Measurements from ENCODE around the gene ARHGAP26.

The ARHGAP26 gene

DNA sequence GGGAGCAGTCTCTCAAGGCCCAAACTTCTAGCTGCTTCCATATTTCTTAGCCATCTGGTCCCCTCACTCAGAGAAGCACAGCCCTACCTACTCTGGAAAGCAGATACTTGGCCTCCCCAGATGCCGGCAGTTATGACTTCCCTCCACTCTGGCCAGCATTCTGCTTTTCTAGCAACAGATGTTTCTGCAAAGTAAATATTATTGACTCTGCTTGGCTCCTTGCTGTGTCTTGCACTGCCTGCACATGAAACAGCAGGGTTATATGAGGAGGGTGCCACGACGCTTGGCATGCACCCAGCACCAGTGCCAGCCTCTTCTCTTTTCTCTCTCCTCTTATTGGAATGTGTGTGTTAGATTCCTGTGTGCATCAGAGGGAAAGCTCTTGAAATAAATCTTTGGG is 99.7 kb downstream of the ARHGAP26 start:
- no peak for DNase-seq (ENCODE audit: low read depth)
- TF ChIP-seq, protein P1, sequence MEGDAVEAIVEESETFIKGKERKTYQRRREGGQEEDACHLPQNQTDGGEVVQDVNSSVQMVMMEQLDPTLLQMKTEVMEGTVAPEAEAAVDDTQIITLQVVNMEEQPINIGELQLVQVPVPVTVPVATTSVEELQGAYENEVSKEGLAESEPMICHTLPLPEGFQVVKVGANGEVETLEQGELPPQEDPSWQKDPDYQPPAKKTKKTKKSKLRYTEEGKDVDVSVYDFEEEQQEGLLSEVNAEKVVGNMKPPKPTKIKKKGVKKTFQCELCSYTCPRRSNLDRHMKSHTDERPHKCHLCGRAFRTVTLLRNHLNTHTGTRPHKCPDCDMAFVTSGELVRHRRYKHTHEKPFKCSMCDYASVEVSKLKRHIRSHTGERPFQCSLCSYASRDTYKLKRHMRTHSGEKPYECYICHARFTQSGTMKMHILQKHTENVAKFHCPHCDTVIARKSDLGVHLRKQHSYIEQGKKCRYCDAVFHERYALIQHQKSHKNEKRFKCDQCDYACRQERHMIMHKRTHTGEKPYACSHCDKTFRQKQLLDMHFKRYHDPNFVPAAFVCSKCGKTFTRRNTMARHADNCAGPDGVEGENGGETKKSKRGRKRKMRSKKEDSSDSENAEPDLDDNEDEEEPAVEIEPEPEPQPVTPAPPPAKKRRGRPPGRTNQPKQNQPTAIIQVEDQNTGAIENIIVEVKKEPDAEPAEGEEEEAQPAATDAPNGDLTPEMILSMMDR (IDR thresholded peaks at IDR 0.05; ENCODE audit: insufficient read depth, low read depth, low read length, missing control alignments), result no peak
- no peak overlapping the region for H3K4me3 ChIP-seq (ENCODE audit: low read depth, low read length)

DNA sequence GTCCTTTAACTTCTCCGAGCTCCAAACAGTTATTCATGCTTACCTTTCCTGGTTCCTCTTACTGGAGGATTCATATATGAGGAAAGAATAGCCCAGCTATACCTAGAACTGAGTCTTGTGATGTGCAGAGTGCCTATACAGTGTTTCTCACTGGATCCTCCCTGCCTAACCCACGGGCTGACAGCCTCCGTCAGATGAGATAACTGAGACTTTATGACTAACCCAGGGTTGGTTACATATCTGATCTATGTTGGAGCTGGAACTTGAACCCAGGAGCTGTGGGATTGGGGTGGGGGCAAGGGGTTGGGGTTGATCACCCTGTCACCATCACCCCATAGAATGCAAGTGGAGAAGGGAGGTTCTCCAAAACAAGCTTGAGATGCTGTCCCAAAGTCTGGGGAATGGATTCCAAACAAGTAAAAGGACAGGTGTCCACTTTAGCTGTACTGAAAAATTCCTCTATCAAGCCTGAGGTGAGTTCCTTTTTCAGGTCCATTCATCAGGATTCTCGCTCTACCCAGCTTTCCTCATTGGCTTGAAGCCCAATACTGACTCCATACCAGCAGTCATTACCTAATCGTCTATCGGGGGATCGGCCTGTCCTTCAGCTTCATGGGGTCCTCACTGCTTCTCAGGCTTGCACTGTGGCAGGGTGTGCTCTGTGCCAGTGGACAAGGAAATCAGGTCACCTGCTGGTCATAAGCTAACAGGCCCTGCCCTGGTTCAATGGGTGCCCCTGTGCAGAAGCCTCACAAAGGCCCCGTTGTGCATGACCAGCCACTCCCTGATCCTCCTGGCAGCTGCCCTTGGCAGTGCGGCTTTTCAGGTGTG is 100.6 kb downstream of the ARHGAP26 start:
- TF ChIP-seq, protein P1 (IDR thresholded peaks at IDR 0.05; ENCODE audit: insufficient read depth, low read depth, low read length, missing control alignments), result no peak
- no peak overlapping the region for H3K4me3 ChIP-seq (ENCODE audit: low read depth, low read length)
- no peak for DNase-seq (ENCODE audit: low read depth)

DNA sequence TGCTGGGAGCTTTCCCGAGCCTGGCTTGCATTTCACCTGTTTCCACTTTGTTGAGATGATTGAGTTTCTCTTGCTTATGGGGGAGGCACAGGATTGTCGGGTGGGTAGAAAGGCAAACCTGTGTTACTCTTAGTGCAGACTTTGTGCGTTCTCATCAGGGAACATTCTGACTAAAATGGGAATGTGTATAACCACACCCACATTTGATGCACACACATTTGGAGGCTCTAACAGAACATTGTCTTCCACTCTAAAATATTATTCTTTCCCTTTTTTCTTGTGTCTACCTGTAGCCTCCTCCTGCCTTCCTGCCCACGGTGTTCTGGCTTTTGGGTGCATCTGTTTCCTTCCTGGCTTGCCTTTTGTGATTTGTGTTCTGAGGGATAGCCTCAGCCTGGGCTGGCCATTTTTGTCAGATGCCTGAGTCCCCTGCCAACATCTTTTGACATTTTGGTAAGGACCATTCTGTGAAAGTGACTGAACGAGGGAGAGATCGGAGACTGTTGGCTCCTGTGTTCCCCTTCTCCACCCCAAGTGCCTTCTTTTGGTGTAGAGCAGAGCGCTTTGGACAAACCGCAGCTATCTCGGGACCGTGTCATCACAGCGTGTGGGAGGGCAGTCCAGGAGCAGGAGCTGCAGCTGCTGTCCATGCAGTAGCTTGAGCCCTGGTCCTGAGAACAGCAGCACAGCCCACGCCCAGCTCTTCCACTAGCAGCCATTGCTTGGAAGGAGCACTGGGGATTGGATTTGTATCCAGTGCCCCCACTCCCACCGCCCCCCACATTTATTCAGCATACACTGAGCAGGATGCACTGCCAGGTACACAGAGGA is 101.4 kb downstream of the ARHGAP26 start:
- H3K4me3 ChIP-seq (ENCODE audit: low read depth, low read length), result no peak overlapping the region
- TF ChIP-seq, protein P1 (IDR thresholded peaks at IDR 0.05; ENCODE audit: insufficient read depth, low read depth, low read length, missing control alignments), result no peak
- DNase-seq (ENCODE audit: low read depth), result no peak

DNA sequence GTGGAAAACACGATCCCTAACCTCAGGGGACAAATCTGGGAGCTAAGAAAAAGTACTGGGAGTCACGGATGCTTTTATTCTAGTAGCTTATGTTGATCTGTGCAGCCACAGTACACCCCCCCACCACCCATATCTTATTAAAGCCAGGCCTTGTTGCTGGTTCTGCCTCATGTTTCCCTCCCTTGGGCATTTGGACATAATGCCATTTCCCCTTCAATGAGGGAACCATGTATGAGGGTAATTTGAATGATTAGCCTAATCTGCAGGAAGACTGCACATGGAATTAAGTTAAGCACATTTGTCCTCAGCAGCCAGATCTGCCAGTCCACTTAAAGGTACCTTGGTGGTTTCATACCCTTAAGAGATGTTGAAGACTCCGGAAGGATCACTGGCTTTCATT is 102.0 kb downstream of the ARHGAP26 start:
- TF ChIP-seq, protein P1 (IDR thresholded peaks at IDR 0.05; ENCODE audit: insufficient read depth, low read depth, low read length, missing control alignments), result no peak
- no peak for DNase-seq (ENCODE audit: low read depth)
- H3K4me3 ChIP-seq (ENCODE audit: low read depth, low read length), result no peak overlapping the region

DNA sequence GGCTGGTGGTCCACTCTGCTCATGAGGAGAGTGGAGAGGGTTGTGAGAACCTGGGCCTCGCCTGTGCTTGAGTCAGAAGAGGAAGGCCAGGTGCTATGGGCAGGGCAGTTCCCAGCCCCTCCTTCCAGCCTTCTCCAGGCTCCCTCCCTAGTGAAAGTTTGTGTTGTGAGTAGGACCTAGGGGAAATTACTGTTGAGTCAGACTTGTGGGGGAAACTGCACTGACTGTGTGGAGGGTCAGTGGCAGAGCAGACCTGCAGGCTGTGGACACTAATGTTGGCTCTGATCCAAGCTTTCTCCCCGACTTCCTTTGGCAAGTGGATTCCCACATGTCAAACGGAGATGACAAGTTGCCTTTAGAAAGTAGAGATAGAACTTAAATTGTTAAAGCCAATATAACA is 102.6 kb downstream of the ARHGAP26 start:
- H3K4me3 ChIP-seq (ENCODE audit: low read depth, low read length), result no peak overlapping the region
- DNase-seq (ENCODE audit: low read depth), result no peak
- TF ChIP-seq, protein P1 (IDR thresholded peaks at IDR 0.05; ENCODE audit: insufficient read depth, low read depth, low read length, missing control alignments), result no peak

DNA sequence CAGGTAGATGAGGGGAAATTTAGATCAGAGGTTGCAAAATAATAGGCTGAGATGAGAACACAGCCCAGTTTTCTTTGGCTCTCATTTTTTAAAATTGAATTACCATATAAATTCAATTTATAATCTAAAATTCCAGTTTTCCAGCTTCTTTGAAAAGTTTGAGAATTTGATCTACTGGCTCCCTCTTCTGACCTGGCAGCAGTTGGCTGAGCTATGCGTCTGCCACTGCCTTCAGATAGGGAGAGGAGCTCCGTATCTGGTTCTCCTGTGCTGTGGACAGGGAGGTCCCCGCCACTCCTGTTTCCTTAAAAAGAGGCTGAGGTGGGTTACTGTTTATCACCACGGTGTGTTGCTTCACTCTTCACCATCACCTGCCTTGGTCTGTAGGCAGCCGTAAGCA is 103.7 kb downstream of the ARHGAP26 start:
- TF ChIP-seq, protein P1 (IDR thresholded peaks at IDR 0.05; ENCODE audit: insufficient read depth, low read depth, low read length, missing control alignments), result no peak
- DNase-seq (ENCODE audit: low read depth), result no peak
- H3K4me3 ChIP-seq (ENCODE audit: low read depth, low read length), result no peak overlapping the region
